Lung microvascular endothelial cell (primary cell): ENCODE results near the gene IDI1. TPM values are rescaled to one million over a fixed set of nuclear protein-coding genes. Genes with fewer than 3 reads are reported as not detected.
"Not testable (repeated sequence)": the region's sequence is repeated elsewhere in the genome, so short reads cannot be mapped to it uniquely, and the experiment has no call there.

Experiments
- DNase-seq, 2 donors: peaks; one replicate each; pipeline versions ENCODE4 v3.0.0 to v3.0.0-alpha.2; 2010; ENCODE audit warnings: low read depth in 2 of 2
- total RNA-seq: library from RNA; depleted of rRNA; stranded (reverse); fragments of >200 nt; gene quantifications from 2 replicates; pipeline ENCODE4 v1.2.1, GENCODE V29; 2014

Gene IDI1
- 49.0 and 56.2 TPM in 2 replicates for total RNA-seq

DNA sequence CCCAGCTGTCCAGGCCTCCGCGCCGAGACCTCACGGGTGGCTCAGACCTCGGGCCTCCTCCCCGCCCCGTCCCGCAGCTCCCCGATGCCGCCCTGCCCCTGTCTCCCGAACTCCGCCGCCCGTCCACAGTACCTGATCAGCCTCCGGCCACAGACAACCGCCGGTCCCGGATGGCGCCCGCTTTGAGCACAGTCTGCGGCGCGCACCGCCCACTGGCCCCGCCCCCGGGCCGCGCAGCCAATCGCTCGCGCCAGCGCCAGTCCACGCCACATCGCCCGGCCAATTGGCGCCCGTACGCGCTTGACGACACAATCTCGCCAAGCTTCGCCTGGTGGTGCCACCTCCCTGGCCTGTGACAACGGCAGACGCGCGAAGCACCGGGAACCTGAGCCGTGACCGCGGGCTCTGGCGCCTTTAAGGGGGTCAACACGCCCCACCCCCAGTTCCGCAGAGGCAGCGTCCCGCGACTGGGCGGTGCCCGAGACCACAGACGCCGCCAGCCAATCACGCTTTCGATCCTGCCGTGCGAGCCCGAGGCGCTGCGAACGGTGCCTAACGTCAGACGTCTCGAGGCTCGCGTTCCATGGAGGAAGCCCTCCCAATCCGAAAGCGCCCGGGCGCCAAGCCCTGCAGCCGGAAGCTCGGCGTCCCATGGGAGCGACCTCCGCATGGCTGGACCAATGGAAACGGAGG, at the start of gene IDI1:
TSS of gene IDI1 (minus strand) at position 388 of the 693 bp plus-strand sequence. CDS start at position 272, 116 bp downstream.
- peak; percentile 98 to 99 for DNase-seq

DNA sequence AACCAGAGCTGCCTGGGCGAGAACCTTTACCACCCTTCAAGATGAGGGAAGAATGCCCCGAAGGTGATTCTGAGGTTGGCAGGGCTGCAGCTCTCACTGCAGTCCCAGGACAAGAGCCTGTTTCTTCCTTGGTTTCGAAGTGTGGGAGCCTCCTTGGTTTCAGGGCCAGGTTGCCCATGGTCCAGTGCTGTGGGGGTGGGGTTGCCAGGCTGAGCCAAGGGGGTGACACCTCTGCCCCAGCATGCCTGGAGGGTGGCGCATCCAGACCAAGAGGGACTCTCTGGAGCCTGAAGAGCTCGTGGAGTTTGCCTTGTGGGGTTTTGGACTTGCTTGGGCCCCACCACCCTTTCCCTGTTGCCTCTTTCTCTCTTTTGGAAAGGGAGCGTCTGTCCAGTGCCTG, 48.5 kb upstream of the IDI1 start:
- no peak for DNase-seq

DNA sequence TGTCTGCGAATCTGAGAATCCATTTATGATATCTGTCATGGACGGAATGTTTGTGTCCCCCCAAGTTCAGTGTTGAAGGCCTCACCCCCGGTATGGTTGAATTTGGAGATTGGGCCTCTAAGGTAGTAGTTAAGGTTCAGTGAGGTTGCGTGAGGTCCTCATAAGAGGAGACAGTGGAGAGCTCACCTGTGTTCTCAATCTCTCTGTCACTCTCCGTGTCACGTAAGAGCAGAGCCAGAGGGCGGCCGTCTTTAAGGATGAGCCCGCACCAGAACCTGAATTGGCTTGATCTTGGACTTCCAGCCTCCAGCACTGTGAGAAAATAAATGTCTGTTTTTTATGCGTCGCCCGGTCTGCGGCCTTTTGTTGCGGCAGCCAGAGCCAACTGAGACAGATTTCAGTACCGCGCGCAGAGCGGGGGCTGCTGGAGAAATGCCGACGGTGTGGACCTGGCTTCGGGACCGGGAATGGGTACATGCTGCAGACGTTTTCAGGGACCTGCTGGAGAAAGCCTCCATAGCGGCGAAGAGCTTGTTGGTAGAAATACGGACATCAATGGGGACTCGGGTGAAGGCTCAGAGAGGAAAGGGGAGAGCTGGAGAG, 47.5 kb upstream of the IDI1 start:
- DNase-seq: no peak

DNA sequence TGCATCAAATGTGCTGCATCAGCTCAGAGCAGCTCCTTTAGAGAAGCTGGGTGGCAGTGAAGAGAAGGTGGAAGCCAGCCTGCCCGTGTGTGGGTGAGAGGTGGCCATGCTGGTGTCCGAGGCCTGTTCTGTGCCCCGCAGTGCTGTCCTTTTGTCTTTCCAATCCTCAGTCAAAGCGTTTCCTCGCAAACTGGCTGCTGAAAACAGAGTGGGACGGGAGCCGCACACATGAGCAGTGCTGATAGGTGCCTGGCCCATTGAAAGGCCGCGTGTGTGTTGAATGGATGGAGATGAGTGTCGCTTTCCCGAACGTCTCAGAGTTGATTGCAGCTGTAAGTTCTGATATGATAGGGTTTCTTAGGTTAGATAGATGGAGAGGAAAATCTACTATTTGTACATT, 46.6 kb upstream of the IDI1 start:
- DNase-seq: no peak

DNA sequence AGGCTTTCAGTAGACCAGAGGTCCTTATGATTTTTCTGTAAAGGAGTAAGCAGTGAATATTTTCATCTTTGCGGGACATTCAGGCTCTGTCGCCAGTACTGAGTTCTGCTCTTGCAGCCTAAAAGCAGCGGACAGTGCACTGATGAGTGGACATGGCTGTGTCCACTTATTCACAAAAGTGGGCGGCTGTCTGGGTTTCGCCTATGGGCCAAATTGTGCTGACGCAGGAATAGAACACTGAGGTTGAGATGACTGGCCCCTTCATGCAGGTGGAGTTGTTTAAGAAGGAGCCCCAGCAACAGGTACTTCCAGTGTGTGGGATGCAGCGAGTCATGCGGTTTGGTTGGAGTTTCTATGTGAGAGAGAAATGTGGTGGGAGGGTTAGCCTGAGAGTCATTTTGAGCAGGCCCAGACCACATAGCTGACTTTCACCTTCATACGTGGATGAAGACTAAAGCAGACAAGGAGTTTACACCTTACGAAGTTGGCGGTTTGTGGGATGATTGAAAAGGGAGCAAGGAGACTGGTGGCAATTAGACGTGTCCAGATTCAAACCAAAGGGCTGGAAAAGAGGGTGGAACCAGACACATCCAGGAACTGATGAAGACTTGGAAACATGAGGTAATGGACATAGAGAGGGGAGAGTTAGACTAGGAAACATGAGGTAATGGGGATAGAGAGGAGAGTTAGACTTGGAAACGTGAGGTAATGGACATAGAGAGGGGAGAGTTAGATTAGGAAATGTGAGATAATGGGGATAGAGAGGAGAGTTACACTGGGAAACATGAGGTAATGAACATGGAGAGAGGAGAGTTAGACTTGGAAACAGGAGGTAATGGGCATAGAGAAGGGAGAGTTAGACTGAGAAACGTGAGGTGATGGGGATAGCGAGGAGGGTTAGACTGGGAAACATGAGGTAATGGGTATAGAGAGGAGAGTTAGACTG, 45.5 kb upstream of the IDI1 start:
- DNase-seq: no peak

DNA sequence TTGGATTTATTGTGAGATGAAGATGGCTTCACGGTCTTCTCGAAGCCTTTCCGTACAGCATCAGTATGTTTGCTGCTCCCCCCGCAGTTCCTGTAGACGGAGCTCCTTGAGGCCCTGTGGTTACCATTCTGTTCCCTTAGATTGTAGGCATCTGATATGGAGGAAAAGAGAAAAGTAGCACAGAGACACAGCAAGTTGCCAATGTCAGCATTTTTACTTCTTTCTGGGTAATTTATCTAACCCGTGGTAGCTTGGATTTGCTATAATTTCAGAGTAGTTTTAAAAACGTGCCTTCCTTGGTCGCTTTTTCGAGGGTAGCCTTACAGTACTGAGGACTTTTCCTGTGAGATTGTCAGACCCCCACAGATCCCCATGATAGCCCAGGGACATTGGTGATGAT, 44.8 kb upstream of the IDI1 start:
- no peak for DNase-seq

DNA sequence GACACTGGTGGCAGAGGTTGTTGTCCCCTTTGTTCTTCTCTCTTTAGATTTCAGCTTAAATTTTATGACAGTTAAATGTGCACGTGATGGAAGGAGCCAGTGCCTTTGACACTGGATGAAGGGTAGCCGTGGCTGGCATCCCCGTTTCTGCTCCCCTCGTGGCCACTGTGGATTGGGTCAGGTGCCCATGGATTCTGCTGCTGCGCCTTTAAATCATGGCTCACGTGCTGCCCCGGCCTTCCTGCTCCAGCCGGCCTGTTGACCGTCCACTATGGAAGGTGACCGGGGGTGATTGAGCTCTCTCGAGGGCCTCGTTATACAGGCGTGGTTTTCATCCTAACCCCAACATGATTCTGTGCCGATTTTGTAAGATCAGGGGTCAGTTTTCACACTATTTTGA, 41.8 kb upstream of the IDI1 start:
- no peak for DNase-seq

DNA sequence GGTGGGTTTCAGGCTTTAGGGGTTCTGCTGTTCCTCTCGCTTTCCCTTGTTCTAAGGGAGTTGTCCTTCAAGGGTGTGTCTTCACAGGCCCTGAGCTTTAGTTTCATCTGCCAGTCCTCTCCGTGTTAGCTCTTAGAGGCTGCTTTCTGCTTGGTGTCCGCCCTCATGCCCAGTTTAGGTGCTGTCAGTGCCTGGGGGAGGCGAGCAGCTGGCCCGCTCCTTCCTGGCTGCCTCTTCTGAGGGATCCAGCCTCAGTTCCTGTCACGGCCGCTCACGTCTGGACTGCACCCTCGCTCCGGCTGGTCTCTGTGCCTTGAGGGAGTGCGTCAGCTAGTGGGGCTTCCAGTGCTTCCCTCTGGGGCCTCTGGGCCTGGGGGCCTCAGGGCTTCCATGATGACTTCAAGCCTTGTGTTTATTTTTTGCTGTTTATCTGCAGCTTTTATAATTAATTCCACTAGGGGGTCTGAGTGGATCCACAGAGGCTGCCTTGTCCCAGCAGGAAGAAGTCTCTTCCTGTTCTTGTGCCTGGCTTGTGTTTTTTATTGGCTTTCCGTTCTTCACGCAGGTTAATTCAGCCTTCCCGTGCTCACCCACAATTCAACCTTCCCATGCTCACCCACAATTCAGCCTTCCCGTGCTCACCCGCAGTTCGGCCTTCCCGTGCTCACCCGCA, 40.2 kb upstream of the IDI1 start:
- peak; percentile 21 to 23 for DNase-seq

DNA sequence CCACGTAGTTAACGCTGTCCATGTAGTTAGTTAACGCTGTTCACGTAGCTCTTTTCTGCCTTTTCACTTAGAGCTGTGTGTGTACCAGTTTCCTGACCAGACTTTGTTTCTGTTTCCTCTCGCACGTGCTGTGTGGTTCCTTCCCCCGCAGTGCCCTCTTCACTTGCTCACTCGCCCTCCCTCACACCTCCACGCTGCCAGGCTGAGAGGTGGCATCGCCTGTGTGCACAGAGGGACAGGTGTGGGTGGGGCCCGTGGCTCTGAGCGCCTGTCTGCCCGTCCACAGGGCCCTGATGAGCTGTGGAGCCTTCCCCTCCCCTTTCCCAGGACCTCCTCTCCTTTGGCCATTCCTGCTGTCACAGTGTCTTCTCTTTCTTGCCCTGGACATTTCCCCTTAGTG, 37.9 kb upstream of the IDI1 start:
- no peak for DNase-seq

DNA sequence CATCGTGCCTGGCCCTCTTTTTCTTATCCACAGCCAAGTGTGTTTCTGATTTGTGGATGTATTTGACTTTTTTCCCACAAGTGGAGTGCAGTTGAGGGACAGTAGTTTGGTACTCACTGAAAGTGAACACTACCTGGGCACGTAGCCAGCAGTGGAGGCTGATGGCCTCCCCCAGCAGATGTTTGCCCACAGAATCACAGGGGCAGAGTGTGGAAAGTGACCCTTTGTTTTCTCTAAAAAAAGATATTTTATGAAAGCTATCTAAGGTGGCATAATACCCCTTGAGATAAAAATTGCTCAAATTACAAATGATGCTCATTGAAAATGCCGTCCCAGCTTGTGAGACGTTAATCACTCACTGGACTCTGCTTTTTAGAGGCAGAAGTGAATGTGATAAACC, 36.3 kb upstream of the IDI1 start:
- DNase-seq: no peak

DNA sequence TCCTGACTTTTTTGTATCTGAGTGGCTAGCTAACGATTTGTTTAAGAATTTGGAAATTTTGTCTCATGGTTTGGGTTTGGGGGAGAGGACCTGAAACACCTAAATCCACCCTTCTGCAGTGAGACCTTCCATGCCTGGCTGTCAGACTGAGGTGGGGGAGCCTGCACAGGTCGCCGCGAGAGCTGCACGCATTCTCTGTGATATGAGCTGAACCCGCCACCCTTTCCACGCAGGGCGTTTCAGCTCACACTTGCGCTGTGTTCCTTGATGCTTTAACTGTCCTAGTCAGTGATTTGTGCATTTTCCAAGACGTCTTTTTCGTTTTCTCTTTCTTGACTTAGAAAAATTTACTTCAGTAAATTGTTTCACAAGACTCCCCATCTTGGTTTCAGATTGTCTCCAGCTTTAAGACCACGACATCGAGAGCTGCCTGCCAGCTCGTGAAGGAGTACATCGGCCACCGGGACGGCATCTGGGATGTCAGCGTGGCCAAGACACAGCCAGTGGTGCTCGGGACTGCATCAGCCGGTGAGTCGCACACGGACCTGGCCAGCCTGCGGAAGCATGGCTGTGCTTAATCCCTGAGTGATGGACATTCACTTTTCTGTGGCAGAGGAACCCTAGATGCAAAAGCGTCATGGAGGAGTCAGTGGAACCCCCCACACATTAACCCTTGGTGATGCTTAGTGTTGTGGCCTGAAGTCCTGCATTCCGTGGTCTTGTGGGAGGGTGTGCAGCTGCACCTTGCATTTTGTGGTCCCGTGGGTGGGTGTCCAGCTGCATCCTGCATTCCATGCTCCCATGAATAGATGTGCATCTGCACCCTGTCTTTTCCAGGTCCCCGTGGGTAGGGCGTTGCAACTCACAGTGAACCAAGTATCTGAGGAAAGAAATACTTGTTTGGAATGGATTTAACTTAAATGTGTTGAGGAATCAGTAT, 35.4 kb upstream of the IDI1 start:
- no peak for DNase-seq

DNA sequence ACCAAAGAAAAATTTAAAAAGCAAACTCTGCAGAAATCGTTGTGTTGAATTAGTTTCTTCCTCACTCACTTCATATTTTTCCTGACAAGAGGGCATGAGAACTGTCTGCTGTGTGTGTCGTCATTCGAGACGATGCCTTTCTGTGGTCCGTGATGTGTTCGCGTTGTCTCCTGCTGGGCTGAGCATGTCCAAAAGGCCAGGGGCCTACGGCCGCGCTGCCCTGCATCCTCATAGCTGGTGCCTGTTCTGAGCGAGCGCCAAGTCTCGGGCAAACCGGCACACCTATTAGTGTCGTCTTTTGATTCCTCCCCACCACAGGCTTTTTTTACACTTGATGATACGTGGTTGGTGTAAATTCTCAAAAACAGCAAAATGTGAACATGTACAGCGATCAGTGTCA, 34.7 kb upstream of the IDI1 start:
- DNase-seq: no peak

DNA sequence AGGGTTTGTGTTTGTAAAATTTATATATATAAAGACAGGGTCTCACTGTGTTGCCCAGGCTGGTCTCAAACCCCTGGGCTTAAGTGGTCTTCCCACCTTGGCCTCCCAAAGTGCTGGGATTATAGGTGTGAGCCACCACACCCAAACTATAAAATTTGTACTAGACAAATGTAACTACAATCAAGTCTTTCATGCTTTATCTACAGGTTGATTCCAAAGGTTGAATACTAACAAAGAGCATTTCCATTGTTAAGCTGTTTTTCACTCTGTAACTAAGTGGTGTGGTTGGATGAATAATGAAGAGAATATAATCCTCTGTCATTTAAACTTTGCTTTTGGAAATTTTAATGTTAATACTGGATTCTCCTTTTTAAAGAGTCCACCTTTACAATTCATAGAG, 29.7 kb upstream of the IDI1 start:
- DNase-seq: no peak

DNA sequence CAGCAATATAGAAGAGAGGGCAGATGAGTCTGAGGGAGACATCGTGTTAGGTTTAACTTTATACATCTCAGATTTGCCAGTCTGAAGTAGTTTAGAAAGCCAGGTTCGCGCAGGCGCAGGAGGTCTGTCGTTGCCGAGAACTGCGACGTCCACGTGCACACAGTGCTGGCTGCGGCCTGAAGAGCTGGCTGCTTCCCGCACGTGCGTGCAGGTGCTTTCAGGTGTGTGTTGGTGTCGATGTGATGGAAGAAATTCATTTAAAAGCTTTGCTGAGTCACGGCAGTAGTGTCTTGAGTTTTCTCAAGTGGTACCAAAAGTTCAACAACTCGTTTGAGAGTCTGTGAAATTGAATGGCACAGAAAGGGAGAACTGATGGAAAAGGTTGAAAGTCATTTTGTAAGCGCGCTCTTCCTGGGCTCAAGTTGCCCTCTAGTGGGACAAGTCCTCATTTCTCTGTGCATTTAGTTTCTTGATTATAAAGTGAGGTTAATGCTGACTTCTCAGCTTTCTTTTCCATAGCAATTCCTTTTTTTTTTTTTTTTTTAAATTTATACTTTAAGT, 25.9 kb upstream of the IDI1 start:
- peak; percentile 41 to 51 for DNase-seq

DNA sequence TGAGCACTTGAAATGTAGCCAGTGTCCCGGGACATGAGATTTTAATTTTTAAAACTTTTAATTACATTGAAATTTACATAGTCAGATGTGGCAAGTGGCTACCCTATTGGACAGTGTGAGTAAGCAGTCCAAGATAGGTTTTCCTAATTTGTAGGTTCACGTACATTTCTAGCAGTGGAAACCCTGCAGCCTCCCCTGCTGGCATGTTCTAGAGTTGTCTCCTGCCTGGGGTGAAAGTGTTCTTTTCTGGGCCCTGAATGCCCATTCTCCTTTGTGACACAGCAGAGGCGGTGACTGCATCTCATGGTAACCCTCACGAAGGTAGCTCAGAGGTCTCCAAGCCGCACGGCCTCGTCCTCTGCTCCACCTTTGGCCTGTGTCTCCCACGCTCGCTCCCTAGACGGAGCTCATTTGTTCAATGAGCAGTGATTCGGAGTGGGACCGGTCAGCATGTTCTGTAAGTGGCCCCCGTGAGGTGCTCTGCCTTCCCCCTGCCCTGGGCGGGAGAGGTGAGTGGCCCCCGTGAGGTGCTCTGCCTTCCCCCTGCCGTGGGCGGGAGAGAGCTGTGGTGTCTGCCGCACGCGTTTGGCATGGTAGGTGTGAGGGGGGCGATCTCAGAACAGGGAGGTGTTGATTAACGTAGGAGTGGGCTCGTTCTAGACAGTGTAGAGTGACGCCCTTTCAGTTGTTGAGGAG, 25.3 kb upstream of the IDI1 start:
- peak in 1 of 2 donors; percentile 46 for DNase-seq

DNA sequence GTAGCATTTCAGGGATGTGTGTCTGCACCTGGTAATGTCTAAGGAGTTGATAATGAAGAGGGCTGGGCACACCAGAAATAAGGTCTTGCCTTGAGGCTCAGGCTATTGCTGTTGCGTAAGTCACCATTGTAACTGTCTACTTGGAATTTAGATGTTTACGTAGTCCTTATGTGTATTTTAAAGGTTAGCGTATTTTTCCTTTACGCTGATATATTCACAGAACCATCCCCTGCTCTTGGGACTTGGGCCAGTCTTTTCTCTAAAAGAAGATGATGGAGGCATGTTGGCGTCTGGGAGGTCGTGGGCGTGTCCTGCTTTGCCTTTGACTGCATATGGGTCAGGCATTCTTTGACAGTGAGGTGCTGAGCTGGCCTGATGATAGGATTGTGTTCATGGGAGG, 22.0 kb upstream of the IDI1 start:
- no peak for DNase-seq

DNA sequence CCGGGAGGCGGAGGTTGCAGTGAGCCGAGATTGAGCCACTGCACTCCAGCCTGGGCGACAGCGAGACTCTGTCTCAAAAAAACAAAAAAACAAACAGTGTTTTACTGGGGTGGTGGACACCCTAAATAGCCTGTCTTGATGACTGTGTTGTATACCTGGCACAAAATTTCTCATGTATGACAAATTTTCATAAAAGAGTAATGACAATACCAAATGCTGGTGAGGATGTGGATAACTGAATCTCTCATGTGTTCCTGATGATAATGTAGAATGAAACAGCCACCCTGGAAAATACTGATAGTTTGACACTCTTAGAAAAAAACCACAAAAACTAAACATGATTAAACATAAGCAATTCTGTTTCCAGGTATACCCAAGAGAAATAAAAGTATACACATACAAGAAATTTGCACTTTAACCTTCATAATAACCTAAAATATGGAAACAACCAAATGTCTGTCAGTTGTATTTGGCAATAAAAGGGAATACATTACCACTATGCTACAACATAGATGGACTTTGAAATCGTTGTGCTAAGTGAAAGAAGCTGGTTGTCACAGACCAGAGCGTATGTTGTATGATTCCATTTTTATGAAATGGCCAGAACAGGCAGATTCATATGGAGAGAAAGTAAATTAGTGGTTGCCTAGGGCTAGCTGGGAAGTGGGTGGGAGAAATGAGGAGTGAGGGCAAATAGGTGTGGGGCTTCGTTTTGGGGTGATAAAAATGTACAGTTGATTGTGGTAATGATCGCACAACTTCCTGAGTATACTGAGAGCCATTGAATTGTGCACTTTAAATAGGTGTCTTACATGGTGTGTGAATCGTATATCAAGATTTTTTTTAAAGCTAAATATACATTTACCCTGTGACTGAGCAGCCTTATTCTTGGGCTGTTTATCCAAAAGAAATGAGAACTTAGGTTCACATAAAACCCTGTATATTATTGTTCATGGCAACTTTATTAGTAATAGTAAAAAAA, 19.8 kb upstream of the IDI1 start:
- no peak for DNase-seq

DNA sequence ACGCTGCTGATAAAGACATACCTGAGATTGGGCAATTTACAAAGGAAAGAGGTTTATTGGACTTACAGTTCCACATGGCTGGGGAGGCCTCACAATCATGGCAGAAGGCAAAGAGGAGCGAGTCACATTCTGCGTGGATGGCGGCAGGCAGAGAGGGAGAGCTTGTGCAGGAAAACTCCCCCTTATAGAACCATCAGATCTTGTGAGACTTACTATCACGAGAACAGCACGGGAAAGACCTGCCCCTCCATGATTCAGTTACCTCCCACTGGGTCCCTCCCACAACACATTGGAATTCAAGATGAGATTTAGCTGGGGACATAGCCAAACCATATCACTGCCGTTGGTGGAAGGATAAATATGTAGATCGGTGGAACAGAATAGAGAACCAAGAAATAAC, 17.8 kb upstream of the IDI1 start:
- DNase-seq: not testable (repeated sequence)

DNA sequence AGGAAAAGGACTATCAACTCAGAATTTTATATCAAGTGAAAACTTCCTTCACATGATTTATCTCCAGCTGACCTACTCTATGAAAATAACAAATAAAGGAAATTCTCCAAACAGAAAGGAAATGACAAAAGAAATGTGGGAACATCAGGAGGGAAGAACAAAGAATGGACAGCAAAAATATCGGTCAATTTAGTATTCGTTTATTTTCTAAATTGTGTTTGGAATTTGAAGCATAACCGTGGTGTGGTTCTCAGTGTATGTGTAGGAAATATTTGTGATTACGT, 16.0 kb upstream of the IDI1 start:
- peak; percentile 46 to 69 for DNase-seq
